AML-193 (cell line): ENCODE measurements around the gene ZNF143.
A peak's percentile ranks its signal among the peaks of the same experiment; 100 is the strongest.
"Not testable (repeated sequence)": the region's sequence is repeated elsewhere in the genome, so short reads cannot be mapped to it uniquely, and the experiment has no call there.

Source experiments
- DNase-seq, 2 experiments: peaks; one replicate each; lab custom pipeline; 2025; lab: John Stamatoyannopoulos, UW

Gene ZNF143

DNA sequence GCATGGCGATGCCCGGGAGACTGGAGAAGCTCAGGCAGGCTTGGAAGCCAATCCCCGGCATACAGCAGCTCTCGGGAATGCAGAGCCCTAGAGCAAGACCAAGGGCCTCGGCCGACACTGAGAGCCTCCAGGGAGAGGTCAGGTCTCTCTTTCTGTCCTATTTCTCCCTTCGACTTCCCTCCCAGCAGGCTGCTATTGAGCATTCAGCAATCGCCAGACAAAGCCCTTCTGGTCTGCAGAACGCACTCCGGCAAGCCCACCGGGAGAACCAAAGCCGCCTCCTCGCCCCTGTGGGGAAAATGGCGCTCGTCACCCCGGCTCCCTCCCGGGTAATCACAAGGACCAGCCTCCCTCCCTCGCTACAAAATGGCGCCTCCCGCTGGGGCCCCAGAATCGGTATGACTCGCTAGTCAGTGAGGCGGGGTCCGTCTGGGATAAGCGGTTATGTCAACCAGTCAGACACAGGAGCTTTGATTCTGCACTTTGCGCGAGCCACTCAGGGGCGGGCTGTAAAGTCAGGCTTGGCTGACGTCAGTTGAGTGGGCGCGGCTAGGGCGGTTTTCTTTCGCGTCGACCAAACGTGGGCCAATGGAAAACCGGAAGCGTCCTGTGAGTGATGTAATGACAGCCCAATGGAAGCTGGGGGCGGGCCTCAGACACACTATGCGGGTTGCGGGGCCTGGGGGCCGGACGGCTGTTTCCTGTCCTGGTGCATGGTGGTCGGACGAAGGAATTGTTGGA lies at the start of gene ZNF143:
Gene ZNF143 (plus strand): TSS at position 691 of the 741 bp plus-strand sequence. CDS start 10,297 bp downstream, outside the sequence.
- DNase-seq, result peak; percentile 98 to 99

- no peak for DNase-seq
Observed at GRCh38 chr11:9428706-9429105, 32.1 kb upstream of the ZNF143 start.

- no peak for DNase-seq
Observed at GRCh38 chr11:9438611-9439010, 22.2 kb upstream of the ZNF143 start.

DNA sequence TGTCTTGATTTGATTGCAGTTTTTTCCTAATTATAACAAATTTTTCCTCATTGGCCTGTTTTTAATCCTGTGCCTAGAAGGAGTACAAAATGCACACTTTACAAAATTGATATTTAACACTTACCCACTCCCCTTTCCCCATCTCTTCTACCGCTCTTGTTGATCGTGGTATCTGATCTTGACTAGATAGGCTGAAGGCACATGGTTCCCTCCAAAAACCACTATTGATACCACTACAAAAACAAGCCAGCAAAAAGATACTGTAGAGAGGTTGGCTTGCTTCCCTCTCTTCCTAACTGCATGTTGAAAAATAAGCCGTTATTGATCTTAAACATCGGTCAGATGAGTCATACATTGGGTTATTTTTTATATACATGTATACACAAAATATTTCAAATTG lies 14.6 kb upstream of the ZNF143 start:
- no peak for DNase-seq

DNA sequence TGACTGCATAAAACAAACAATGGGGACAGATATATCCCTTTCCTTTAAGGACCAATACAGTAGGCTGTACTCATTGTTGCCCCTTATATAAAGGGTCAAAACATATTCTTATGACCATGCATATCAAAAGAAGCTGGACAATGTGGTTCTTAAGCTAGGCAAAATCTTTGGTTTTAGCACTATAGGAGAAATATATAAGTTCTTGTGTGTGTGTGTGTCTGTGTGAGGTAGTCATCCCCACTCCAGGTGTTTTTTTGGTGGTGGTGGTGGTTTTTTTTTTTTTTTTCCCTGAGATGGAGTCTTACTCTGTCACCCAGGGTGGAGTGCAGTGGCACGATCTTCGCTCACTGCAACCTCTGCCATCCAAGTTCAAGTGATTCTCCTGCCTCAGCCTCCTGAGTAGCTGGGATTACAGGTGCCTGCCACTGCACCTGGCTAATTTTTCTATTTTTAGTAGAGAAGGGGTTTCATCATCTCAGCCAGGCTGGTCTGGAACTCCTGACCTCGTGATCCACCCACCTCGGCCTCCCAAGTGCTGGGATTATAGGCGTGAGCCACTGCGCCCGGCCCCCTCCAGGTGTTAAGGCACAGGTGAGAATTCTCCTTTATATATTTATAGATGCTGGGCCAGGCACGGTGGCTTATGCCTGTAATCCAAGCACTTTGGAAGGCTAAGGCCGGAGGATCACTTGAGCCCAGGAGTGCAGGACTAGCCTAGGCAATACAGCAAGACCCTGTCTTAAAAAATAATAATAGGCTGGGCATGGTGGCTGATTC lies 12.0 kb upstream of the ZNF143 start:
- DNase-seq, result no peak

DNA sequence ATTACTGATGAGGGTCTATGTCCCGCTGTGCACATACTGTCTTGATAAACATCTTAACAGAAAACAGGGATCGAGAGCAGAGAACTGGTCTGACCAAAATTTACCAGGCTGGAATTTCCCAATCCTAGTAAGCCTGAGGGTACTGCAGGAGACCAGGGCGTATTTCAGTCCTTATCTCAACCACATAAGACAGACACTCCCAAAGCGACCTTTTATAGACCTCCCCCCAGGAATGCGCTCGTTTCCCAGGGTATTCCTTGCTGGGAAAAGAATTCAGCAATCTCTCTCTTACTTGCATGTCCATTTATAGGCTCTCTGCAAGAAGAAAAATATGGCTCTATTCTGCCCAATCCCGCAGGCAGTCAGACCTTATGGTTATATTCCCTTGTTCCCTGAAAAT lies 8.8 kb upstream of the ZNF143 start:
- not testable (repeated sequence) for DNase-seq

DNA sequence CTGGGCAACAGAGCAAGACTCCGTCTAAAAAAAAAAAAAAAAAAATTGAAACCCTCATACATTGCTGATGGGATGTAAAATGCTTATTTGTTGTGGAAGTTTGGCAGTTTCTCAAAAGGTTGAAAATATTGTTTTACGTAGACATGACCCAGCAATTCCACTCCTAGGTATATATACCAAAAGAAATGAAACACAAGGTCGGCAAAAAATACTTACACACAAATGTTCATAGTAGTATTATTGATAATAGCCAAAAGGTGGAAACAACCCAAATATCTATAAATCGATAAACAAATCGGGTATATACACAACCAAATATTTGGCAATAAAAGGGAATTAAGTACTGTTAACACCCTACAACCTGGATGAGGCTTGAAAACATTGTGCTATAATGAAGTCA lies 5.1 kb upstream of the ZNF143 start:
- DNase-seq, result no peak

- peak; percentile 20 to 28 for DNase-seq
Observed at GRCh38 chr11:9459667-9460321, 1.0 kb upstream of the ZNF143 start.

- DNase-seq, result peak; percentile 74 to 87
Observed at GRCh38 chr11:9461063-9461759, 399 bp downstream of the ZNF143 start.

GRCh38 chr11:9461760-9462134 lies 935 bp downstream of the ZNF143 start:
- DNase-seq, result no peak

GRCh38 chr11:9462172-9462799 lies 1.5 kb downstream of the ZNF143 start:
- no peak for DNase-seq

DNA sequence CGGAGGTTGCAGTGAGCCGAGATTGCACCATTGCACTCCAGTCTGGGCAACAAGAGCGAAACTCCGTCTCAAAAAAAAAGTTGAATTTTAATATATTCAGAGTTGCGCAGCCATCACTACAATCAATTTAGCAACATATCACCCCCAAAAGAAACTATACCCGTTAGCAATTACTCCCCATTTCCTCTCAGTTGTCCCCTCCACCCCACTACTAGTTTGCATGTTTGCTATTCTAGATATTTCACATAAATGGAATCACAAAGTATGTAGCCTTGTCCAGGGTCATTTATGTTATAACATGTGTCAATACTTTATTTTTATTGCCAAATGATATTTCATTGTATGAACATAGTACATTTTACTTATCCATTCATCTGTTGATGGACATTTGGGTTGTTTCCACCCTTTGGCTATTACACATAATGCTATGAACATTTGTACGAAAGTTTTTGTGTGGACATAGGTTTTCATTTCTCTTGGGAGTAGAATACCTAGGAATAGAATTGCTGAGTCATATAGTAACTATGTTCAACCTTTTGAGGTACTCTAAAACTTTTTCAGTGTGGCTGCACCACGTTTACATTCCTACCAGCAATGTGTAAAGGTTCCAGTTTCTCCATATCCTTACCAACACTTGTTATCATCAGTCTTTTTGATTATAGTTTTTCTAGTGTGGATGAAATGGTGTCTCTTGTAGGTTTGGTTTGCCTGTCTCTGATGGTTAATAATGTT lies 2.2 kb downstream of the ZNF143 start:
- DNase-seq, result no peak

DNA sequence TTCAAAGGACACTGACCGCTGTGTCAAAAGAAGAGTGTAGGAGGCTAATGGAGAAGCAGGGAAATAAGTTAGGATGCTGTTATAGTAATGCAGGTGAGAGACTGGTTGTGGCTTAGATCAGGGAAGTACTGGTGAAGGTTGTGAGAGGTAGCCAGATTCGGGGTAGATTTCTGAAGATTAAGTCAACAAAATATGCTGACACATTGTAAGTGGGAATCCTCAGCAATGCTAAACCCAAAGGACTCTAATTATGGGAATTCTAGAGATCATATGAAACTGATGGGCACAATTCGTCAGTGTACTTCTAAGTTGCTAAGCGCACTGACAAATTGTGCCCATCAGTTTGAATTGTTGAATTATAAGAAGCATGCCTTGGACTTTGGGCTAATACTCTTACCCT lies 10.0 kb downstream of the ZNF143 start:
- DNase-seq, result no peak

DNA sequence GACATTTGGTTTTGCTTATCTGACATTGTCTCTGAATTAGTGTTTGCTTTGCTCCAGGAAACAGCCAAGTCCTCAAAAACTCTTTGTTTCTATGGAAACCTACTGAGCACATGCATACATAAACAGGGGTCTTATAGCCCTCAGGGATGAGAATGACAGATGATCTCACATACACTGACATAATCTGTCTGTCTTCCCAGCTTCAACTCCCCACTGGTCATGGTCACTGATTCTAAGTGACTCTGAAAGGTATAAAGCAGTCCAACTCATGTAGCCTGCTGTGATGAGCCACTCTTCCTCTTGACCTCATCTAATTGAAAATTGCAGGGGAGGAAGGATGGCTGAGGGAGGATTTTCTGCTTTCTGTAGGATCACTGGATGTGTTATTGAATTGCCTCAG lies 12.6 kb downstream of the ZNF143 start:
- no peak for DNase-seq

- DNase-seq, result no peak
Observed at GRCh38 chr11:9479899-9480298, 19.1 kb downstream of the ZNF143 start.

DNA sequence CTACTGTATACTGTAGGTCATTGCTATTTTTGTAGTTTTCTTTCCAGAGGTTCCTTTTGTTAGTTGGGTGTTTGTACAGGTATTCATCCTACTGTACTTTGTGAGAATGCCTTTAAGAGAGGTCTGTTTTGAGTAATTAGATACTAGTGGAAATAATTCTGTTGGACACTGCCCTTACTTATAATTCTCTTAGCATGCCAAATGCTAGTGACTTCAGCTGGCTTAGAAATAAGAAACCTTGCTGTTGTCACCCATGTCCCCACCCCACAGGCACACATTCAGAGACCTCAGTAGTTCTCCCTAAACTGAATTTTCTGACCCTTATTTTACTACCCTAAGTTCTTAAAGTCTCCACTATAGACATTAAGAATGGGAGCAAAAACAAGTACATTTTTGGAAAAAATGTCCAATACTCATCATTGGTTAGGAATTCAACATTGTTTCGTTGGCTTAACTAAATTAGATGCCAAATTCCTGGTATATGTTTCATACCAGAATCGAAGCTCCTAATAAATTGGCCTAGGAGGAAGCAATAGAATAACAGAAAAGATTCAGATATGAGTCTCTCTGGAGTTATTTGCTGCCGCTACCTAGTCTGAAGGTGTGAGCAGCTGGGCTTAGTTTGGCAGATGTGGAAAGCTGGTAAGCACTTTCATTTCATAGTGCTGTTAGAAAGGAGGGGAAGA lies 28.4 kb downstream of the ZNF143 start:
- DNase-seq, result no peak

DNA sequence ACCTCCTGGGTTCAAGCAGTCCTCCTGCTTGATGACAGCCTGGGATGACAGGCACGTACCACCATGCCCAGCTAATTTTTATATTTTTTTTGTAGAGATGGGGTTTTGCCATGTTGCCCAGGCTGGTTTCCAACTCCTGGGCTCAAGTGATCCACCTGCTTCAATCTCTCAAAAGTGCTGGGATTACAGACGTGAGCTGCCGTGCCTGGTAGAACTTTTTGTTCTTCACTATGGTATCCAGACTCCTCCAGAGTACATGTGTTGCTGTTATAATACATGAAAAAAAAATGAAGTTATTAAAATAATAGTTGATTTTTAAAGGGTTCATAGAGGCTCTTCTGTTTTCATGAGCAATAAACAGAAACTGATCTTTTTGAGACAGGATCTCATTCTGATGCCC lies 29.6 kb downstream of the ZNF143 start:
- no peak for DNase-seq

- DNase-seq, result peak; percentile 48 to 61
Observed at GRCh38 chr11:9493492-9493891, 32.7 kb downstream of the ZNF143 start.

- DNase-seq, result no peak
Observed at GRCh38 chr11:9494316-9494715, 33.5 kb downstream of the ZNF143 start.

DNA sequence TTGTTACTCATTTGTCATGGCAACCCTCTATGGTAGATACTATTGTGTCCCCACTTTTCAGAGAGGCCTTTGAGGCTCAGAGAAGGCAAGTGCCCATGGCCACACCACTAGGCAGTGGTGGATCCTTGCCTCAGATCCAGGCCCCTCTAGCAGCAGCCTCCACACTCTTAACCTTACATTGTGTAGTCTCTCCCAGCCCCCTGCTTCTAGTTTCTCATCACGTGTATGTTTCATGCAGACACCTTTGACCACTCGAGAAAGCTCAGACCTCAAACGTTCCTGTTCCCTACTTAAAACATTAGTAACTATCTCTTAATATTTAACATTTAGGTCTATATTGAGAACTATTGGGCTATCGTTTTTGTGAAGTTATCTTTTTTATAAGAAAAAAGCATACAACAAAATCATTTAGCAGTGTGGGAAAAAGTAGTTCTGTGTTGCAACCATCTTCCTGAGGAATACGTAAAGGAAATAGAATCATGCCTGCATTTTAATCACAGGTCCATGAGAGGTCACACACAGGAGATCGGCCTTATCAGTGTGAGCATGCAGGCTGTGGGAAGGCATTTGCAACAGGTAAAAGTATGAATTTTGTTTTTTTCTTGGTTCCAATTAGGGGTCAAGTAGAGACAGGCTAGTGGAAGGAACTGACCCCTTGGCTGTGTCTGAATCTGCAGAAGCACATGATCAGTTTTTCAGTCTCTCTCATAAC lies 35.1 kb downstream of the ZNF143 start:
- no peak for DNase-seq
